GM19455 (cell line): ENCODE data around the gene HSF5.

Source experiments
- ATAC-seq: cut with Tn5 transposase; IDR thresholded peaks from one replicate; pipeline ENCODE4 v1.9.1; 2021; ENCODE audit not compliant: unreplicated experiment

The HSF5 gene

GRCh38 chr17:58487589-58488427 is at the start of gene HSF5:
HSF5 (minus strand) TSS chr17:58488408; CDS start chr17:58488274, 134 bp downstream.
- ATAC-seq, result no peak

GRCh38 chr17:58537266-58537665 is 49.1 kb upstream of the HSF5 start:
- no peak for ATAC-seq

- ATAC-seq, result no peak
Observed at GRCh38 chr17:58536542-58536941, 48.3 kb upstream of the HSF5 start.

GRCh38 chr17:58535431-58535830 is 47.2 kb upstream of the HSF5 start:
- no peak for ATAC-seq

- no peak for ATAC-seq
Observed at GRCh38 chr17:58534901-58535421, 46.8 kb upstream of the HSF5 start.

GRCh38 chr17:58534331-58534730 is 46.1 kb upstream of the HSF5 start:
- no peak for ATAC-seq

GRCh38 chr17:58533616-58534188 is 45.5 kb upstream of the HSF5 start:
- no peak for ATAC-seq

GRCh38 chr17:58532555-58532951 is 44.3 kb upstream of the HSF5 start:
- ATAC-seq, result no peak

GRCh38 chr17:58531661-58532554 is 43.7 kb upstream of the HSF5 start:
- no peak for ATAC-seq

GRCh38 chr17:58531122-58531521 is 42.9 kb upstream of the HSF5 start:
- ATAC-seq, result no peak

GRCh38 chr17:58530655-58531054 is 42.4 kb upstream of the HSF5 start:
- ATAC-seq, result no peak

GRCh38 chr17:58529275-58529674 is 41.1 kb upstream of the HSF5 start:
- ATAC-seq, result no peak

GRCh38 chr17:58528443-58528842 is 40.2 kb upstream of the HSF5 start:
- ATAC-seq, result no peak

GRCh38 chr17:58527949-58528348 is 39.7 kb upstream of the HSF5 start:
- ATAC-seq, result no peak

GRCh38 chr17:58527306-58527705 is 39.1 kb upstream of the HSF5 start:
- ATAC-seq, result no peak

GRCh38 chr17:58525239-58525638 is 37.0 kb upstream of the HSF5 start:
- no peak for ATAC-seq

- ATAC-seq, result no peak
Observed at GRCh38 chr17:58521680-58522079, 33.5 kb upstream of the HSF5 start.

GRCh38 chr17:58520843-58521430 is 32.7 kb upstream of the HSF5 start:
- ATAC-seq, result no peak

- peak; percentile 81 for ATAC-seq
Observed at GRCh38 chr17:58517928-58518609, 29.9 kb upstream of the HSF5 start.

GRCh38 chr17:58517378-58517927 is 29.2 kb upstream of the HSF5 start:
- ATAC-seq, result no peak
